Suppressor macrophage (primary cell): ENCODE measurements around the gene ZNF500.
A peak's percentile ranks its signal among the peaks of the same experiment; 100 is the strongest.

ENCODE experiments used
- DNase-seq, 4 experiments: peaks; one replicate each; pipeline ENCODE4 v3.0.0-alpha.2; 2020 to 2022

The ZNF500 gene

DNA sequence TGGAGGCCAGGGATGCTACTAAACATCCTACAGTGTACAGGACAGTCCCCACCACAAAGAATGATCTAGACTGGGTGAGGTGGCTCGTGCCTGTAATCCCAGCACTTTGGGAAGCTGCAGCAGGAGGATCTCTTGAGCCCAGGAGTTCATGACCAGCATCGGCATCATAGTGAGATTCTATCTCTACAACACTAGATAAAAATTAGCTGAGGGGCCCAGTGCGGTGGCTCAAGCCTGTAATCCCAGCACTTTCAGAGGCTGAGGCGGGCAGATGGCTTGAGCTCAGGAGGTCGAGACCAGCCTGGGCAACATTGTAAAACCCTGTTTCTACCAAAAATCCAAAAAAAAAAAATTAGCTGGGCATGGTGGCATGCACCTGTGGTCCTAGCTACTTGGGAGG is 5.4 kb upstream of the ZNF500 start:
- no peak for DNase-seq

DNA sequence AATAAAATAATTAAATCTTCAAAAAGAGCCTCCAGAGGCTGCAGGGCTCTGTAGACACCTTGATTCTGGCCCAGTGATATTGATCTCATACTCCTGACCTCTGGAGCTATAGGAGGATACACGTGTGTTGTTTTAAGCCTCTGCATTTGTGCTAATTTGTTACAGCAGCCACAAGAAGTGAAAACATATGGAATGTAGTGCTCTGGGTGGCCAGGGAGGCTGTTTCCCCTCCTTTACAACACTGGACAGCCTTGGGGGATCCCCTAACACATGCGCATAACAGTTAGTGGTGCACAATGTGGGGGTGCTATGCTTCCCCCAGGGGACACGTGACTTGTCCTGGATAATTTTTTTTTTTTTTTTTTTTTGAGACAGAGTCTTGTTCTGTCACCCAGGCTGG is 4.7 kb upstream of the ZNF500 start:
- no peak for DNase-seq

DNA sequence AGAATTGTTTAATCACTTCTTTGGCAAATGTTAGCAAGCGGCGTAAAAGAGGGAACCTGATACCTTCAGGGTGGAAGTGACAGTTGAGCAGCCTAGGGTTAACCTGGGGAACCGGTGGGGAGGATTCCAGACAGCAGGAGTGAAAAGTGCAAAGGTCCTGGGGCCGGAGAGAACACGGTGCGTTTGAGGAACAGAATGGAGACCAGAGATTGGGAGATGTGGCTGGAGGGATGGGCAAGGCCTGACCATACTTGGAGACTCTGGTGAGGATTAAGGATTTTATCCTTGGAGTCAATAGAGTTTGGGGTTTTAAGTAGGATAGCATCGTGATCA is 2.3 kb upstream of the ZNF500 start:
- no peak for DNase-seq

DNA sequence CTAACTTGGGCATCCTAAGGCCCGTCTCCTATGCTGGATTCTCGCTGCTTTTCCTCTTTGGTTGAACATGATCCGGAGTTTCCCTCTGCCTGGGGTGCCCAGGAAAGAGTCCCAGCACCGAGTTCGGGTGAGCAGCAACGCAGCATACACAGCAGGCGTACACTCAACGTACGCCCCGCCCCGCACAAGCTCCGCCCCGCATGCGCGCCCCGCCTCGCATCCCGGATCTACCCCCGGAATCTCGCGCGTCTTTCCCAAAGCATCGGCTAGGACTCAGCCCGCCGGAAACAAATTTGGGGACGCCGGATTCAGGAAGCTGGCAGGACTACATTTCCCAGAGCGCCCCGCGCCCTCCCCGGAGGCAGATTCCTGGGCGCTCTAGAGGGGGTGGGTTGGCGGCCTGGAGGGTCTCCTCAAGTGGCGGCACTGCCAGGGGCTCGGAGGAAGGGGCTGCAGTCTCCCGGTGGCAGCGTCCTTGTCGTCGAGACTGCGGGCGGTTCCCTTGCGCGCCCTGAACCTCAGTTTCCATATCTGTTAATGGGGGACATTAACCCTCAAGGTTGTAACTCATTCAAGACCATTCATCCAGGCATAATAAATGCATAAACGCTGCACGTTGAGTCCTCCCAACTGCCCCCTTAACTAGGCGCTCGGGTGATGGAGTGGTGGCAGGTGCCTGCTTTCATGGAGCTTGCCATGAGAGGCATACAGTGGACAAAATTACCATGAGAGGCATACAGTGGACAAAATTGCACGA is 1.8 kb upstream of the ZNF500 start:
- DNase-seq = peak; percentile 97 to 99 (median 98)

DNA sequence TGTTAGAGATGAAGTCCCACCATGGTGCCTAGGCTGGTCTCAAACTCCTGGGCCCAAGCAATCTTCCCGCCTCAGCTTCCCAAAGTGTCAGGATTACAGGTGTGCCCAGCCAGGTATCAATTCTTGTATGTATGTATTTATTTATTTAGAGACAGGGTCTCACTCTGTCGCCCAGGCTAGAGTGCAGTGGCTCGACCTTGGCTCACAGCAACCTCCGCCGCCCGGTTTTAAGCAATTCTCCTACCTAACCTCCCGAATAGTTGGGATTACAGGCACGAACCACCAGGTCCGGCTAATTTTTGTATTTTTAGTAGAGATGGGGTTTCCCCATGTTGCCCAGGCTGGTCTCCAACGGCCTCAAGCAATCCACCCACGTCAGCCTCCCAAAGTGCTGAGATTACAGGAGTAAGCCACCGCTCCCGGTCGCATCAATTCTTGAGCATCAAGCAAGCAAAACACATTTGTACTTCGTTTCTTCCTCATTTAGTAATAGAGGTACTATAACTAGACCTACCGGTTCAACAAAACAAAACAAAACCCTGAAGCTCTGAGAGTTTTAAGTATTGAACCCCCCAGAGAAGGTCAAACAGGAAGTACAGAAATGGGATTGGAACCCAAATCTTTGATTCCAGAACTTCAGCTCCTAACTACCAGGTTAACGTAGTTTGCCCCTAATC is 1.0 kb upstream of the ZNF500 start:
- DNase-seq = peak; percentile 53 to 75 (median 64)

DNA sequence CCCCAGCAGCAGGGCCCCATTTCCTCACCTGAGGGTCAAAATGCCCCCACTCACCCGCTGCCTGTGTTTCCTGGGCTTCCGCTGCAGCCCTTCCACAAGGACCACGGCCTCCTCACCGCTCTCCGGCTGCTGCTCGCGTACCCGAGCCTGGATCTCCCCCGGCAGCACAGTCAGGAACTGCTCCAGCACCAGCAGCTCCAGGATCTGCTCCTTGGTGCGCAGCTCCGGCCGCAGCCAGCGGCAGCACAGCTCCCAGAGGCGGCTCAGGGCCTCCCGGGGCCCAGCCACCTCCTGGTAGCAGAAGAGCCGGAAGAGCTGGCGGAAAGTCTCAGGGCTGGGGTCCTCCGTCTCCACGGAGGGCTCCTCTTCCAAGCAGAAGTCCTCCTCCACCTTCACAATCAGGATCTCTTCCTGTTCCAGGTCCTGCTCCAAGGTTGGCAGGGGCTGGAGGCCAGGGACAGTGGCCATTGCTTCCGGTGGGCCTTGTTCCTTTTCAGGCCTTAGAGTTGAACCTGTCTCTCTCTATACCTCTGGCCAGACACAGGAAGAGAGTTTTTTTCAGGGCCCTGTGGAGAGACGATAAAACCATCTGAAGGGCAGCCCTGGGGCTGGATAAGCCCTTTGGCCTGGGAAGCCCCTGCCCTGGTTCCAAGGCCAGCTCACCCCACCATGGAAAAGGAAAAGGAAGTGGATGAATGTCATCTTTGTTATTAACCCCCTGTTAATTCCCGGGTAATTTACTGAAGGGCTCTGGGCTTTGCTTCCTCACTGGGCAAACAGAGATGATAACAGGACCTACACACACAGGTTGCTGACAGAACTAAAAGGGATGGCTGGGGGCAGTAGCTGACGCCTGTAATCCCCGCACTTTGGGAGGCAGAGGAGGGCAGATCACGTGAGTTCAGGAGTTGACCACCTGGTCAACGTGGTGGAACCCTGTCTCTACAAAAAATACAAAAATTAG is 1.2 kb downstream of the ZNF500 start:
- DNase-seq = no peak

DNA sequence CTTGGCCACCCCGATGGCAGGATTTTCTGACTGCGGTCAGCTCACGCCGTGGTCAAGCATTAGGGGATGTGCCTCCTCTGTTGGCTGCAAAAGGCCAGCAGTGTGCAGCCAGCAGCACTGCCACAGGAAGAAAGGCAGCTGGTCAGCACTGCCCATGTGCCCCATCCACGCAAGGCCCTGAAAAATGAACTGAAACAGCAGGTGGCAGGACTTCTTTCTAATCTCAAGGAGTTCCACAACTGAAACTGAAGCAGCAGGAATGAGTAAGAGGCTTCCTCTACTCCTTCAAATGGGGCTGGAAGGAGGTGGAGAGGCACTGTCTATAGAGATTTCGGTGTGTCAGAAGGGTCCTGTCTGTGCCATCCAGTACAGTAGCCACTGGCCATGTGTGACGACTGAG is 3.2 kb downstream of the ZNF500 start:
- DNase-seq = no peak

DNA sequence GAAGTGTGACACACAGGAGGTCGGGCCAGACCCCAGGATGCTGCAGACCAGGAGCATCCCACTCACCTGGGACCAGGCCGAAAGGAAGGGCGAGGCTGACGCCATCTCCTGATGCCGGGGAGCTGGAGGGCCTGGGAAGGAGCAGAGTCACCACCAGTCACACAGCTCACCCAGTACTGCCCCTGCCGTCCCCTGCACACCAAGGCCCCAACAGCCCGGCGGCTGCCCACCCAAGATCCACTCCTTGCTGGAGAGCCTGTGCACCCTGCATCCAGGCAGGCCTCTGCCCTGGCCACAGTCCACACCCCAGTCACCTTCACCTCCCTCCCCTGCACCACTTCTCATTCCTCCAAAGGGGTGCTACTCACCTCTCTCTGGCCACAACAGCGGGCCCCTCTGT is 4.8 kb downstream of the ZNF500 start:
- no peak for DNase-seq

DNA sequence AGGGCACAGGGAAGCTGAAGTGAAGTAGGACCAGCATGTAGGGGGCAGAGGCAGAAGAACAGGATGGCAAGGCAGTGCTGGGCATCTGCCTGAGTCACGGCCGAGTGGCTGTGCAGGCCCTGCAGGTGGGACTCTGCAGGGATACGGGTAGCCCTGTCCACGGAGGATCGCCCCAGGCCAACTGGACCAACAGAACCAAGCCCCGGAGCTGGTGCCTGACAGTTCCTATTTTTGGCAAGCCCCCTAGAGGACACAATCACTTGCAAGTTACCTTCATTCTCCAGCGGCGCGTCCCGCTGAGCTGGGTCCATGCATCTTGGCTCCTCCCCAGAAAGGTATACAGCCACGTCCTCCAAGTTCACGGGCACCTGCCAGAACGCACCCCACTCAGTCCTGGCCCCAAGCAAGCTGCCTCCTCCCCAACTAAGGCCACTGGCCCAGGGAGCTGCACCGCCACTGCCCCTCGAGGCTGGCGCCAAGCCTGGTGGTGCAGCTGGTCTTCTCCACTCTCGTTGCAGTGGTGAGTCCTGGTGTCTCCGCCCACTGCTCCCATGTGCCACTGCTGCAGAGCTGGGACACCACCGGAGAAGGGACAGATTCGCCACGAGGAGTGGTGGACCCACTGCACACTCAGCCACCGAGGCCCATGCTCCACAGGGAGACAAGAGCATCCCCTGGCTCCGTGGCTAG is 6.6 kb downstream of the ZNF500 start:
- DNase-seq = no peak

DNA sequence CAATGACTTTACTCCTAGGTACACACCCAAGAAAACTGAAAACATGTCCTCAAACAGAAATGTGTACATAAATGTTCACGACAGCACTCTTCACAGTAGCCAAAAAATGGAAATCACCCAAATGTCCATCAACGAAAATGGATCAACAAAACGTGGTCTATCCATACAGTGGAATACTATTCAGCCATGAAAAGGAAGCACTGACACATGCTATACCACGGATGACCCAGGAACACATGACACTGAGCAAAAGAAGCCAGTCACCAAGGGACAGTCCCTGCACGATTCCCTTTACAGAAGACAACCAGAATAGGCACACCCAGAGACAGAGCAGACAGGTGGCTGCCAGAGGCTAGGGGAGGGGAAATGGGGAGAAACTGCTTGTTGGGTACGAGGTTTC is 11.3 kb downstream of the ZNF500 start:
- no peak for DNase-seq

DNA sequence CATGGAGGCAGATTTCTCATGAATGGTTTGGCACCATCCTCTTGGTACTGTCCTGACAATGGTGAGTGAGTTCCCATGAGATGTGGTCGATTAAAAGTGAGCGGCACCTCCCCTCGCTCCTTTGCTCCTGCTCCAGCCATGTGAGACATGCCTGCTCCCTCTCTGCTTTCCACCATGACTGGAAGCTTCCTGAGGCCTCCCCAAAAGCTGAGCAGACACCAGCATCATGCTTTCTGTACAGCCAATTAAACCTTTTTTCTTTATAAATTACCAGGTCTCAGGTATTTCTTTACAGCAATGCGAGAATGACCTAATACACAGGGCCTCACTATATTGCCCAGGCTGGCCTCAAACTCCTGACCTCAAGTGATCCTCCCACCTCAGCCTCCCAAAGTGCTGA is 12.1 kb downstream of the ZNF500 start:
- DNase-seq = no peak

DNA sequence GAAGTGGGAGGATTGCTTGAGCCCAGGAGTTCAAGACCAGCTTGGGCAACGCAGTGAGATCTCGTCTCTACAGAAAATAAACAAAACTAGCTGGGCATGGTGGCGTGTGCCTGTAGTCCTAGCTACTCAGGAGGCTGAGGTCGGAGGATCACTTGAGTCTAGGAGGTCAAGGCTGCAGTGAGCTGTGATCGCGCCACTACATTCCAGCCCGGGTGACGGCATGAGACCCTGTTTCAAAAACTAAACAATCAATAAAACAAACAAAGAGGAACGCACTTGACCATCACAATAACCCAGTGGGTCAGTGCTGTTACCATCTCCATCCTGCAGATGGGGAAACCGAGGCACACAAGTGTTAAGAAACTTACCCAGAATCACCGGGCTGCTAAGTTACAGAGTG is 13.7 kb downstream of the ZNF500 start:
- no peak for DNase-seq

DNA sequence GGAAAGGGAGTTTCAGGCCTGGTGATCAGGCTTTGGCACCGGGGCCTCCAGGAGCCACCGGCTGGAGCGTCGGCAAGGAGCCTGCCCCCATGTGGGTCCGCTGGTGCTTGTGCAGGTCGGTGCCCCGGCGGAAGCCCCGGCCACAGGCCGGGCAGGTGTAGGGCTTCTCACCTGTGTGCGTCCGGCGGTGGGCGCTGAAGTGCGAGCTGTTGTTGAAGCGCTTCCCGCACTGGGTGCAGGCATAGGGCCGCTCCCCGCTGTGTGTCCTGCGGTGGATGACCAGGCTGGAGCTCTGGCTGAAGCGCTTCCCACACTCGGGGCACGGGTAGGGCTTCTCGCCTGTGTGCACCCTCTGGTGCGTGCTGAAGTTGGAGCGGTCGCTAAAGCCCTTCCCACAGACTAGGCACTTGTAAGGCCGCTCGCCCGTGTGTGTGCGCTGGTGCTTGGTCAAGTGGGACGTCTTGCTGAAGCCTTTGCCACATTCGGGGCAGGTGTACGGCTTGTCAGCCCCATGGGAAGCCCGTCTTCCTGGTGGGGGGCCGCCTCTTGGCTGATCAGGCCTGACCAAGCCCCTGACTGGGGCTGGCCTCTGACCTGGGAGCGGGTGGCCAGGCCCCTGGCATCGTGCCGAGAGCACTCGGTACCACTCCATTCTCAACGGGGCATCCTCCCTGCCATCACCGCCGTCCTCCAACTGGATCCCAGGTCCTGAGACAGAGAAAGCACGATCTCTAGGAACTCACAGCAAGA is 14.4 kb downstream of the ZNF500 start:
- DNase-seq = no peak

DNA sequence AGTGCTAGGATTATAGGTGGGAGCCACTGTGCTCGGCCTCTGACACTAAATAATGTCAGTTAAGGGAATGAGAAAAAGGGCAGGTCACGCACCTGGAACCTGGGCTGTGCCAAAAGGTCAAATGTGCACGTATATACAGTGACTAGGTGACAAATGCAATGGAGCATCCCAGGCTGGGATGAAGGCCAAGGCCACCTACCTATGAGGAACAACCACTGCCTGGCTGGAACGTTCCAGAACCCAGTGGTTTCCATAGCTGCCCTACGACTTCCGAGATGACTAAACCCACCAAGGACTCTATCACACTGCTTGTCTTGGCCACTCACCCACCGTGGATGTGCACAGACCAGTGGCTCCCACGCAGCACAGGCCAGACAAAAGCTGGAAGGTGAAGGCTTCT is 16.1 kb downstream of the ZNF500 start:
- DNase-seq = no peak

DNA sequence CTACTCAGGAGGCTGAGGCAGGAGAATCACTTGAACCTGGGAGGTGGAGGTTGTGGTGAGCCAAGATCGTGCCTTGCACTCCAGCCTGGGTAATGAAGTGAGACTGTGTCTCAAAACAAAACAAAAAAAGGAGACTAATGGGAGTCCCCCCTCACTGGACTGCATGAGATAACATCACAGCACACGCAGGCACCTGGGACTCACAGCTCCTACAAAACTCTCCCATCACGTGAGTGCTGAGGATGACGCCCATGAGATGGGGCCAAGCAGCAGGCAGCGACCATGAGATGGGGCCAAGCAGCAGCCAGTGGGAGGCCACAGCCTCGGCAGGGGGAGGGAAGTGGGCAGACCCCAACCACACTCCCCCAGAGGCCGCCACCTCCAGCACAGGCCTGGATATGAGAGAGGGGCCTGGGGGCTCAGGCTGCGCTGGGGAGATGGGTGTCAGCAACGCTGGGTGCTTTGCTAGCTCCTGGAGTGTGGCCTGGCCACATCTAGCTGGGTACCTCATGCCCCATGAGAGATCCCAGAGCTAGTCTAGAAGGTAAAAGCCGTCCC is 17.2 kb downstream of the ZNF500 start:
- no peak for DNase-seq

DNA sequence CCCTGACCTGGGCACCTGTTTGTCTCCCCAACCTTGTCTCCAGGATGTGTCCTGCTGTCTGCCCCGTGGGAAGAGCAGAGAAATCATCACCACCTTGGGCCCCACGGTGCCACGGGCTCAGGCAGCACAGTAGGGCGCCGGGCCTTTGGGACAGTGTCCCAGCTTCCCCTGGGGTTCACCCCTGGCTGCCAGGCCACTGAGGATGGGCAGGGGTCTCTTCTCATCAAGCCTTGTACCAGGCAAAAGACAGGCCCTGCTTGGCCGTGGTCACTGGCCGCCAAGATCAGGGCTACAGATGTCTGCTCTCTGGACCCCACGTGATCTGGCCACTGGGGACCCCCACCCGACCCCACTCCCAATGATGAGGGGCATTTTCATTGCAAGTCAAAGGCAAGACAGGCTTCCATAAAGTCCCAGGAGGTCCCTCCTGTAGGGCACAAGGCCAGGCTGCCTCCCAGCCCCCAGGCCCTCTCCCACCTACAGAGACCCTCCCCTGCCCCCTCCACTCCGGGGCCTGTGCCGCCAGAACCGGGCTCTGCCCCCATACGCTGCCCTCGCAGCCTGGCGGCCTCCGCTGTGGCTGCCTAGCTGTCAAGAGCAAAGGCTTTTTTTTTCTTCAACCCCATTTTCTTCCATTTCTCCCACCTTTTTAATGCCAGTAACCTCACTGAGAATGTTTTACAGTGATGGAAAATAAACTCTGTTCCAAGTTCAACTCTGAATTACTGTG is 18.1 kb downstream of the ZNF500 start:
- no peak for DNase-seq

DNA sequence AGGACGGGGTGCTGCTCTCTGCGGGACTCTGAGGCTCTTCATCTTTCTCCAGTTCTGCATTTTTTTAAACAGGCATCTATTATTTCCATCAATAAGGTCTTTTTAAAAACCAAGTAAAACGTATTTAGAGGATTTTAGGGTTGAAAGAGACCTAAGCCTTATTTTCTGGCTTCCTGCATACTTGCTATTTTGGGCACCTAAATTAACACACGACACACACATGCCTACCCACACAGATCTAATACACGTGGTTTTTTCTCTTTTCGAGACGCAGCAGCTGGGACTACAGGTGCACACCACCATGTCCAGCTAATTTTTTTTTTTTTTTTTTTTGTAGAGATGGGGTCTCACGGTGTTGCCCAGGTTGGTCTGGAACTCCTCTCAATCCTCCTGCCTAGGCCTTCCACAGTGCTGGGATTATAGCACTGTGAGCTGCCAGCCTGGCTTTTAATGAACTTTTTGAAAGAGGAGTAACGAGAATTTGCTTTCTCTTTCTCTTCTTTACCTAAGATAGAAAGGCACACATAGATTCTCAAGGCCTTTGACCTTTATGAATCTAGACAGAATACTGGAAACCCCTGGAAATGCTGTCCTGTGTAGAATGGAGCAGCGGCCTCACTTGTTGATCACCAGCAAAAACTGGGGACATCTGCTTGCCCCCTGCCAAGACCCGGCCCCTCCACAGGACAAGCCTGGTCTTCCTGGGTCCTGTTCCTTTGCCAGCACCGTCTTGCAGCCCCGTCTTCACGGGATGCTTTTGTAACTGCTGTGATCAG is 18.9 kb downstream of the ZNF500 start:
- DNase-seq = no peak

DNA sequence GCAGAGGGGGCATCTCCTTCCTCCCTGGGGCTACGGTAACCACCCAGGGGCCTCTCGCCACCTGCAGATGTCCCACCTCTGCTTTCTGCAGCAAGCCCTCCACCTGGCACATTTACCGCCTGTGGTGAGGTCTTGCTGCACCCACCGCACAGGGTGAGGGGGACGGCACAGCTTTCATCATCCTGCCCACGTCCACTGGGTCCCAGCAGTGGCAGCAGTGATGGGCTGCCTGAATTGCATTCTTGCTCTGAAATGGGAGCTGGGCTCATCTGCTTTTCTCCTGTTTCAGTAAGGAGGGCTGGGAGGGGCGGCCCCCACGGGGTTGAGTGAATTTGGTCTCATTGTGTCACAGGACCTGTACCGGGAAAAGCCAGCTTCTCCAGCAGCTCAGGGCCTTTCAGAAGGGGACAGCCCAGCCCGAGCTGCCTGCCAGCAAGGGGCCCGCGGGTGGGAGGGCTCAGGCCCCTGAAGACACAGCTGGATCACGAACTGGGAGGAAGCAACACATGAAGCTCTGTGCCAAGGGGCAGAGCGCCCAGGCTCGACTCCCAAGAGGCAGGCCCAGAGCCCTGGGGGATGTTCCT is 19.9 kb downstream of the ZNF500 start:
- no peak for DNase-seq

DNA sequence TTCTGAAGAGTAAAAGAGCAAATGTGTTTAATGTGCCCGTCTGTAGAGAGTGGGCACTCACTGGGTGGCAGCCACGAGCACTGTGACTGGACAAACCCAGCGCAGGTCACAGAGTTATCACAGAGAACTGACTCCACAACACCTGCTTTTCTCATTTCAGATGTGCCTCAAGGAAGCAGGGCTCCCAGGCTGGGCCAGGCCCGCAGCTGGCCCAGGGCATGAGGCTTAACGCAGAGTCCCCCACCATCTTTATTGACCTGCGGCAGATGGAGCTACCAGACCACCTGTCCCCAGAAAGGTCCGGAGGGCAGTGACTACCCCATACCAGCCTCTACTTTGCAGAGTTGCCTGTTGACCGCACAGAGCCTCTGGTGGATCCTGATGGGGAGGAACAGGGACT is 20.7 kb downstream of the ZNF500 start:
- no peak for DNase-seq

DNA sequence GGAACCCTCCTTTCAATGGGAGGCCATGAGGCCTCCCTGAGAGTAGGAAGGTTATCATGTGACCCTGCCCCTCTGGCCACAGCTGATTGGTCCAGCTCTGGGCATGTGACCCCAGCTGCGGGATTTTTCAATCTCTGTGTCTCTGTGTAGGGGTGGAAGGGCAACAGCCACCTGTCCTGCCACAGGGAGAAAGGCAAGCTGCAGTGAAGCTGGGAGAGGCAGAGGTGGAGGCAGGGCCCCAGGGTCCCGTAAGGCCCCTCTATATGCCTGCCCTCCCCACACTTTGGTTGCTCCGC is 21.7 kb downstream of the ZNF500 start:
- DNase-seq = no peak
